Fibroblast of pulmonary artery (primary cell): ENCODE results near the gene SMC3.

Source experiments
- DNase-seq: peaks from one replicate; pipeline ENCODE4 v3.0.0-alpha.2; 2010; ENCODE audit warnings: low read depth
- H3K4me3 ChIP-seq: replicated peaks from 2 replicates; pipeline ENCODE4 v1.5.1; 2011; ENCODE audit warnings: low read depth, mild to moderate bottlenecking, control low read depth, low read length, moderate library complexity
- CTCF ChIP-seq: IDR thresholded peaks from 2 replicates; pipeline ENCODE4 v1.5.1; 2011; ENCODE audit warnings: mild to moderate bottlenecking, control low read depth, low read length, inconsistent platforms; ENCODE audit errors: missing control alignments

Gene SMC3

GRCh38 chr10:110533149-110533548, 34.3 kb upstream of the SMC3 start:
- peak; percentile 41 for DNase-seq
- H3K4me3 ChIP-seq, result no peak overlapping the region
- TF ChIP-seq CTCF, result no peak

GRCh38 chr10:110534571-110534970, 32.9 kb upstream of the SMC3 start:
- TF ChIP-seq CTCF, result no peak
- no peak overlapping the region for H3K4me3 ChIP-seq
- DNase-seq, result no peak

GRCh38 chr10:110535958-110536891, 31.3 kb upstream of the SMC3 start:
- TF ChIP-seq CTCF, result peak; percentile 36
- peak; percentile 63 for DNase-seq
- no peak overlapping the region for H3K4me3 ChIP-seq

GRCh38 chr10:110539091-110539490, 28.4 kb upstream of the SMC3 start:
- H3K4me3 ChIP-seq, result no peak overlapping the region
- no peak for DNase-seq
- no peak for TF ChIP-seq CTCF

- DNase-seq, result no peak
- H3K4me3 ChIP-seq, result no peak overlapping the region
- no peak for TF ChIP-seq CTCF
Measured at GRCh38 chr10:110540031-110540430, 27.5 kb upstream of the SMC3 start.

- no peak overlapping the region for H3K4me3 ChIP-seq
- no peak for TF ChIP-seq CTCF
- peak; percentile 45 for DNase-seq
Measured at GRCh38 chr10:110544958-110545537, 22.4 kb upstream of the SMC3 start.

- no peak for TF ChIP-seq CTCF
- no peak overlapping the region for H3K4me3 ChIP-seq
- DNase-seq, result no peak
Measured at GRCh38 chr10:110546077-110546476, 21.4 kb upstream of the SMC3 start.
